Putamen (tissue), 1 donor: ENCODE data around the gene NEDD4L.

Source experiments
- DNase-seq: peaks from one replicate; pipeline ENCODE4 v3.0.0-alpha.2; 2016; ENCODE audit warnings: low spot score

The NEDD4L gene

DNA sequence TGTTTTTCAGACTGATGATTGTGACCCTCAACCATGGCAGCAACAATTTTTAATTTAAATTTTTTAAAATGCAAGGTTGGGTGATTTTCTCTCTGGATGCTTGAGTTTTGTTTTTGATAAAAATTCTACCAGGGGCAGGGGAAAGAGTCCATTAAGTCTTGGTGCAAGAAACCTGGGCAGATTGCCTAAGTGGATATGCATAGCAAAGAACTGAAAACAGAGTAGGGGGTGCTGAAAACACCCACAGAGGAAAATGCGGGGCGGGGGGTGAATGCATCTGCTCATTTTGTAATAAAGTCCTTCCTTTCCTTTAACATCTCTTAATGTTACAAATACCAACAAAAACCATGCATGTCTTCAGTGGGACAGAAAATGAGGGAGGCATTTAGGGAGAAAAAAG, 138.0 kb downstream of the NEDD4L start:
- no peak for DNase-seq

- no peak for DNase-seq
These were observed 139.2 kb downstream of the NEDD4L start for GRCh38 chr18:58183226-58183625.

GRCh38 chr18:58186258-58186948, 142.4 kb downstream of the NEDD4L start:
- peak; percentile 42 for DNase-seq

DNA sequence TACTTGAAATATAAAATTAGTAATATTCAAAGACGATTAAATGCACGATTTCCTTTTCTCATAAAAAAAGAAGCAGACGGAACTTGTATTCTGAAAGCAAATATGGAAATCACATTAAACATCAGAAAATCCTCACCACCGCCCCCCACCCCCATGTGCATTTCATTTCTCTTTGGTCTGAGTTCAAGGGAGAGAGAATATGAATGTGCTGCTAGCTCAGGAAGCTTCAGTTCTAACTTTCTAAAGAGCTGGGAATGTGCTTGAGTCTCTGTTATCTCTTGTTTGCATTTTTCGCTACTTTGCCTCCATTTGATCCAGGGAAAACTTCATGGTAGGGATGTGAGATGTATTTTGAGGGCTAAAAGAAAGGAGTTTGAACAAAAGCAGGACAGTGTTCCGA, 143.6 kb downstream of the NEDD4L start:
- no peak for DNase-seq

- peak; percentile 65 for DNase-seq
These were observed 145.0 kb downstream of the NEDD4L start for GRCh38 chr18:58188996-58189395.

DNA sequence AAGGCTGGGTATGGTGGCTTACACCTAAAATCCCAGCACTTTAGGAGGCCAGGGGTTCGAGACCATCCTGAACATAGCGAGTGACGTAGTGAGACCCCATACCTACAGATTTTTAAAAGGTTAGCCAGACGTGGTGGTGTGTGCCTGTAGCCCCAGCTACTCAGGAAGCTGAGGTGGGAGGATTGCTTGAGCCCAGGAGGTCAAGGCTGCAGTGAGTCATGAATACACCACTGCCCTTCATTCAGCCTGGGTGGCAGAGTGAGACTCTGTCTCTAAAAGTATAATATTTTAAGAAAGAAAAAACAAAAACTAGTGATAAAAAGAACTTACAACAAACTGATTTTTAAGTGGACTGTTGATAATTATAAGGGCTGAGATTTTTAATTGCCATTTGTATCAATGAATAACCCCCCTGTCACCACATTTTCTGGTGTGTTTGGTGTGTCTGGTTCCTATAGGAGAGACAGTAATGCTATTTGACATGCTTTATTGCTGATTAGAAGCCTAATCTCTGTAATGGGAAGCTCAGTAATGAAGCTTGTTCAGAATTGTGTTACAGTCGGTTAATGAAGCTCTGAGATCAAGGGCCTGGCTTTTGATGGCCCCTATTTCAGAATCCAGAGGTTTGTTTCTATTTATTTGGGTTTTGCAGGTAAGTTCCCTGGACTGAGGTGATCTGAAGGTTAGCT, 147.0 kb downstream of the NEDD4L start:
- DNase-seq, result no peak

- DNase-seq, result no peak
These were observed 147.6 kb downstream of the NEDD4L start for GRCh38 chr18:58191626-58192025.

DNA sequence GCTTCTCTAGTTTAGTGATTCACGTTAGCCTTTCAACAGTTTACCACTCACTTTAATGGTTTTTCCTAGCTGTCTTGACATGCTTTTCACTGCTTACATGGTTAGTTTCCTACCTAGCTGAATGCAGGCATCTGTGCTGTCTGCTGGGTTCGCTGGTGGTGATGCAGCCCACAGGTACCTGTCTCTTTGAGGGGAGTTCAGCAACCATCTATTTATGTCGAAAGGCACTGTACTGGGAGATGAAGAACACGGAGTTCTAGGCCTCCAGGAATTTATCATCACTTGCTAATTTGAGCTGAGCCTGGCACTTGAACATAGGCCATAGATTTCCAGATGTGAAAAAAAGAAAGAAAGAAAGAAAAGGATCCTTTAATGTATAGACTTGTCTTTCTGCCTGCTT, 148.5 kb downstream of the NEDD4L start:
- DNase-seq, result peak; percentile 63

DNA sequence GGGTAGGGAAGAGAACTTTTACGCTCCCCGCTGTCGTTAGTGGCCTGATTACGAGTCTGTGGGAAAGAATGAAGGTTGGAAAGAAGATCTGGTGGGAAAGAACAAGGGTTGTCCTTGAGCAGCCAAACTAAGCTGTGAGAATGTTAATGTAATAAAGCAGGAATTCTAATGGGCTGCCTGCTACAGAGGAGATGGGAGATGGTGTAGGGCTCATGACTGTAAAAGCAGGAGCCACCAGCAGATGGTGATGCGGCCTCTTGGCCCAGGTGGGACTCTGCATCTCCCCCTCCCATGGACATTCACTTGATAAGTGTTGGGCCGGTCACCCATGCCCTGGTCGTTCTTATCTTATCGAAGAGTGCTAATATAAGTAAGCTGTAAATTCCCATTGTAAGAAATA, 150.0 kb downstream of the NEDD4L start:
- no peak for DNase-seq

GRCh38 chr18:58195278-58195765, 151.3 kb downstream of the NEDD4L start:
- DNase-seq, result peak; percentile 66

GRCh38 chr18:58196164-58196563, 152.1 kb downstream of the NEDD4L start:
- no peak for DNase-seq

- peak; percentile 39 for DNase-seq
These were observed 153.2 kb downstream of the NEDD4L start for GRCh38 chr18:58196881-58197872.

GRCh38 chr18:58201268-58201667, 157.2 kb downstream of the NEDD4L start:
- DNase-seq, result no peak

- no peak for DNase-seq
These were observed 158.0 kb downstream of the NEDD4L start for GRCh38 chr18:58201733-58202730.

GRCh38 chr18:58204776-58205442, 160.9 kb downstream of the NEDD4L start:
- no peak for DNase-seq

- no peak for DNase-seq
These were observed 161.6 kb downstream of the NEDD4L start for GRCh38 chr18:58205443-58206160.

DNA sequence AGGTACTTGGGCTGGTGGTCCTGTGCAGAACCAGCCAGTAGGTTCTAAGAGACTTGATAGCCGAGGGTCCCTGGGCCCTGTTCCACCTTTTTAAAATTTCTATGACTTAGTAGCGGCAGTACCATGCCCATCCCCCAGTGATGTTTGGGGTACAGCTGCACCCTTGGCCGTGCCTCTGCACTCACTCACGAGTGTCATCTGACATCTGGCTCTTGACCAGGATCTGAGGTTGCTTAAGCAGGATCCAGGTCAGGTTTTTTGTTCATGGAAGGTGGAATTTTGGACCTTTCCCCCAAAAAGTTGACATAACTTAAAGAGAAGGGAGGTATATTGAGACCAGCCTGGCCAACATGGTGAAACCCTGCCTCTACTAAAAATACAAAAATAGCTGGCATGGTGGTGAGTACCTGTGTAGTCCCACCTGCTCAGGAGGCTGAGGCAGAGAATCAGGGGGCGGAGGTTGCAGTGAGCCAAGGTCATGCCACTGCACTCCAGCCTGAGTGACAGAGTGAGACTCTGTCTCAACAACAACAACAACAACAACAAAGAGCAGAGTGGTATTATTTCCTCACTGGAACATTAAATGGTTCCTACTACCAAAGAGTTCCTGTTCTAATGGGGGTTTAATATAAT, 163.6 kb downstream of the NEDD4L start:
- no peak for DNase-seq

DNA sequence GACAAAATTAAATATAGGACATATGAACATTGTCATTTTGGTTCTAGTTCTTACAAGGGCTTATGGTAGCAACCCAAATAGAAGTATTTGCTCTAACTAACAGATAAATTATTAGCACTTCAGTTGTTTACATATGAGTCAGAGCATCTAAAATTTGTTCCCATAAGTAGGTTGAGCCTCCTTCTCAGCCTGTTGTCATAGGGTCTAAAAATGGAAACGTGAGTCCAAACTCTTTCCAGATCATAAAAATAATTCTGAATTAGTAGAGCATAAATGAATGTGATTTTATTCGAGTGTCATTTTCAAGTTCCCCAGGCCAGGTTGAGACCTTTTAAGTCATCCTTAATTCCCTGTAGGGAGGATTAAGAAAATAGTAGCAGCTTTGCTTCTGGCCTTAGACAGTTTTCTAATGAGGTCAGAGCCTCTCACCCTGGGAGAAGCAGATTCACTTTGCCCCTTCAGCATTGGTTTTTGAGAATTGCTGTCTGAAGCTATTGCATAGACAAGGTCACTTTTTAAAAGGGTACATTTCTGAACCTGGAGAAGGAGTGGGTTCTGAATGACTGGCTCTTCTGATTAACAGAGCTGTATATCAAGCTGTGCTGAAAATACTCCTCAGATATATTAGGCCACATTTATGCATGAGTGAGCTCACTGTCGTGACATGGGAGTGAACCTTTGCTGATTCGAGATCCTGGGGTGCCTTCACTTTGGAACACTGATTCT, 164.3 kb downstream of the NEDD4L start:
- DNase-seq, result no peak

DNA sequence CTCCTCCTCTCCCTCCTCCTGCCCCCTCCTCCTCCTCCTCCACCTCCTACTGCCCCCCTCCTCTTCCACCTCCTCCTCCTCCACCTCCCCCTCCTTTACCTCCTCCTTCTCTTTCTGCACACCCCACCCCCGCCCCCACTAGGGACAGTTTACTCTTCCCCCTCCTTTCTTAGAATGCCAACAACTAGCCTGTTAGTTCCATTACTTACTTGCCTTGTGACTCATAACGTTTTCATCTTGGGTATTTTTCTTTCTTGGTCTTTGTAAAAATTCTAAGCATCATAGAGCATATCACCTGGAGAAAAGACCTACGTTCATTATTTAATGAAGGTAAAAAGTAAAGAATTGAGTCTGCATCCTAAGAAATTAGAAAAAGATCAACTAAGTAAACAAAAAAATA, 165.3 kb downstream of the NEDD4L start:
- DNase-seq, result no peak
